ENCODE results near the gene SLC25A30.
"Not testable (repeated sequence)": the region's sequence is repeated elsewhere in the genome, so short reads cannot be mapped to it uniquely, and the experiment has no call there.

The SLC25A30 gene

DNA sequence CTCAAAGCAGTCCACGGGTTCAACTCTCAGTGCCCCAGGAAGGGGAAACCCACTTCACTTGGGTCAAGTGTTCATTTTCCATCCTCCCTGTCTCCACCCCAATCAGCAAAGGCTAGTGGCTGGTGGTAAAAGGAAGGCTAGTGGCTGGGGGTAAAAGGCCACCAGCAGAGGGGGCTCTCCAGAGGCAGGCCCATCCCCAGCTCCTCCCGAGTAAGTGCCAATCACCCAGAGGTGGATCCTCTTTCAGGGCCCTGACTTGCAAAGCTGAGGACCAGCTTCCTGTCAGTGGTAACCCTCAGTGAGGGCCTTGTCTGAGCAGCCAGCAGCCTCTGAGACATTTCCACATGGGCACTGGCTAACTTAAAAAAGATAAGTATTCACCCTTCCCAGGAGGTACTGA, 55.2 kb downstream of the SLC25A30 start:
- DNase-seq = no peak

- DNase-seq = no peak
Observed at GRCh38 chr13:45361596-45362206, 56.5 kb downstream of the SLC25A30 start.

DNA sequence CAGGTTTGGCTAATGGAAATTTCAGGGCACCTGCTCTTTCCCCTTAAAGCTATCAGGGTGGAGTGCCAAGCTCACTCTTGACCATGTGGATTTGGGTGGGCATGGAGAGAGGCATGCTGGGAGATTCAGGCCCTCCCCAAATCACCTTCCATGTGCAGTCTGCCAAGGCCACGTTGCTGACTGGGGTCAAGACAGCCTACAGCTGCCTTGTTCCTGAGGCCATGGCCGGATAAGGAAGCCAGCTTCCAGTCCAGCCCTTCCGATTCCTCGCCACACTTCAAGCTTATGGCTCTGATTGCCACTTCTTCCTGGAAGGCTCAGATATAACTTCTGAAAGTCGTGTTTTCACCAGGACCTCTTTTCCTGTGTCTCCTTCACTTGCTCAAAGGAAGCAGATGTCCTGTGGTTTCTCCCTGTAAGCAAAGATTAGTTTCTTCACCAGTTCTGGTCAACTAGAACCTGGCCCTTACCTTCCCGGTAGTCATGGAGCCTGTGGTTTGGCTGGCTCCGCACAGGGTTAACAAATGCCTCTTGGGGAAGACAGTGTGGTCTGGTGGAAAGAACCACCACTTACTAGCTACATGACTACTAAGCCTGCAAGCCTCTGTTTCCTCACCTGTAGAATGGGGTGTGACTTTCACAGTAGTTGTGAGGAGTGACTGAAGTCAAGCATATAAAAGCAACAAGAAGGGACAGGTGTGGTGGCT, 61.1 kb downstream of the SLC25A30 start:
- DNase-seq = no peak

GRCh38 chr13:45353895-45354294, 64.3 kb downstream of the SLC25A30 start:
- DNase-seq = no peak

DNA sequence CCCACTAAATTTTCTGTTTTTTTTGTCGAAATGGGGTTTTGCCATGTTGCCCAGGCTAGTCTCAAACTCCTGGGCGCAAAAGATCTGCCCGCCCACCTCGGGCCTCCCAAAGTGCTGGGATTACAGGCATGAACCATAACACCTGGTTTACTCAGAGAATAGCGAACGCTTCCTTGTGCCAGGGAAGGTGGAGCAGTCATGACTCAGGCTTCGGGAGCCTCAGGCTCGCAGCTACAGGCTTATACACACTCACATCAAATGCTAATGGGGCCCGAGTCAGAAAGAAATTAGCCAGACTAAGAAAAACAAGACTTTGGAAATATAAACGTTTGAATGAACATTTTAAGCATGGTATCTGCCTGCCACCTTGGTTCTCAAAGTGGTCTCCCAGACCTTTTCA, 66.1 kb downstream of the SLC25A30 start:
- DNase-seq = no peak

DNA sequence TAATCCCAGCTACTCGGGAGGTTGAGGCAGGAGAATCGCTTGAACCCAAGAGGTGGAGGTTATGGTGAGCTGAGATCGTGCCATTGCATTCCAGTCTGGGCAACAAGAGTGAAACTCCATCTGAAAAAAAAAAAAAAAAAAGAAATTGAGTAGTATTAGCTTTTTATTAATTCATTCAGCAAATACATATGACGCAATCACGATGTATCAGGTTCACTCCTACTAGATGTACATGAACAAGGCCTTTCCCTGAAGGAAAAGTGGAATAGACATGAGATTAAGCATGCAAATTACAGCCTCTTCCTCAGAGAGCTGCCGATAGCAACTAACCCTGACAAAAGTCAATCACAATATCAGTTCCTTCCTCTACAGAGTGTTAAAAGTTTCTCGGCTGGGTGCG, 68.0 kb downstream of the SLC25A30 start:
- no peak for DNase-seq

DNA sequence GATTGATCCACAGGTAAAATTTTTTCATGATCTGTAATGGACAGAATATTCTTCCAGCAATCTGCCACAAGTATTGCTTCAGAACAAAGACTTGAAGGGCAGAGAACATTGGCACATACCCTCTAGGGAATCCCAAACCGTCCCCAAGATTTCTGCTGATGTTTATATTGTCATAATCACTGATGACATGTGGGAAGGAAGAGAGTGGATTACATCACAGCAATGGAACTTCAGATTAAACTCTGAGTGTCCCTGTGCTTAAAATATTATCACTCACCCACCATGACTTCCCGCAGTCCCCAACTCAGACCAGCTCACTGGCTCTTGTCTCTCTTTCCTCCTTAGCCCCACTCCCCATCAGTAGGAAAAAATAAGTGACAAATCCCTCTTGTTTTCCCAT, 68.7 kb downstream of the SLC25A30 start:
- DNase-seq = no peak

DNA sequence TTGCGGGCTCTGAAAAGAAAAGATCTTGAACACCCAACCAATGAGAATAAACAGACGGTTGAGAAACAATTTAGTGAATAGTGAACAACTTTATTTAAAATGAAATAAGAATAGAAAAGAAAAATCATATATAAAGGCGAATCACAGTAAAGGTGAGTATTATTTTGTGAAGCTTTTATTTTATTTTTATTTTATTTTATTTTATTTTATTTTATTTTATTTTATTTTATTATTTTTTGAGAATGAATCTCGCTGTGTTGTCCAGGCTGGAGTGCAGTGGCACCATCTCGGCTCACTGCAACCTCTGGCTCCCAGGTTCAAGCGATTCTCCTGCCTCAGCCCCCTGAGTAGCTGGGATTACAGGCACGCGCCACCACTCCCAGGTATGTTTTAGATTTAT, 74.1 kb downstream of the SLC25A30 start:
- DNase-seq = not testable (repeated sequence)
